GDM1 (cell line): ENCODE data around the gene RUVBL1.
"Not testable (repeated sequence)": the region's sequence is repeated elsewhere in the genome, so short reads cannot be mapped to it uniquely, and the experiment has no call there.

Experiments
- DNase-seq: peaks from one replicate; lab custom pipeline; 2025; lab: John Stamatoyannopoulos, UW

The RUVBL1 gene

GRCh38 chr3:128123538-128124368 is at the start of gene RUVBL1:
Gene RUVBL1 (minus strand): TSS chr3:128123812. CDS start chr3:128123724, 88 bp downstream.
- peak; percentile 96 for DNase-seq

- DNase-seq = no peak
Observed at GRCh38 chr3:128173200-128173599, 49.6 kb upstream of the RUVBL1 start.

GRCh38 chr3:128170866-128171516 is 47.4 kb upstream of the RUVBL1 start:
- DNase-seq = no peak

GRCh38 chr3:128168836-128169235 is 45.2 kb upstream of the RUVBL1 start:
- DNase-seq = no peak

- DNase-seq = no peak
Observed at GRCh38 chr3:128167973-128168674, 44.5 kb upstream of the RUVBL1 start.

GRCh38 chr3:128167646-128167972 is 44.0 kb upstream of the RUVBL1 start:
- DNase-seq = no peak

GRCh38 chr3:128166971-128167453 is 43.4 kb upstream of the RUVBL1 start:
- DNase-seq = no peak

GRCh38 chr3:128163432-128163831 is 39.8 kb upstream of the RUVBL1 start:
- no peak for DNase-seq

- DNase-seq = no peak
Observed at GRCh38 chr3:128160661-128161060, 37.0 kb upstream of the RUVBL1 start.

GRCh38 chr3:128155616-128156360 is 32.2 kb upstream of the RUVBL1 start:
- no peak for DNase-seq

- not testable (repeated sequence) for DNase-seq
Observed at GRCh38 chr3:128154354-128154753, 30.7 kb upstream of the RUVBL1 start.

- DNase-seq = peak; percentile 65
Observed at GRCh38 chr3:128153156-128154041, 29.8 kb upstream of the RUVBL1 start, which contains the start of gene EEFSEC. Gene EEFSEC (plus strand): TSS chr3:128153481. CDS start chr3:128153508, 27 bp downstream.

- no peak for DNase-seq
Observed at GRCh38 chr3:128152419-128153155, 29.0 kb upstream of the RUVBL1 start.

- no peak for DNase-seq
Observed at GRCh38 chr3:128151758-128152274, 28.2 kb upstream of the RUVBL1 start.

GRCh38 chr3:128149650-128150049 is 26.0 kb upstream of the RUVBL1 start:
- DNase-seq = no peak

GRCh38 chr3:128146201-128146600 is 22.6 kb upstream of the RUVBL1 start:
- no peak for DNase-seq

- peak; percentile 71 for DNase-seq
Observed at GRCh38 chr3:128145279-128145678, 21.7 kb upstream of the RUVBL1 start.

- no peak for DNase-seq
Observed at GRCh38 chr3:128144512-128145187, 21.0 kb upstream of the RUVBL1 start.

GRCh38 chr3:128143496-128143895 is 19.9 kb upstream of the RUVBL1 start:
- no peak for DNase-seq
